Measurements from ENCODE around the gene GHRL.
A peak's percentile ranks its signal among the peaks of the same experiment; 100 is the strongest.

The GHRL gene

DNA sequence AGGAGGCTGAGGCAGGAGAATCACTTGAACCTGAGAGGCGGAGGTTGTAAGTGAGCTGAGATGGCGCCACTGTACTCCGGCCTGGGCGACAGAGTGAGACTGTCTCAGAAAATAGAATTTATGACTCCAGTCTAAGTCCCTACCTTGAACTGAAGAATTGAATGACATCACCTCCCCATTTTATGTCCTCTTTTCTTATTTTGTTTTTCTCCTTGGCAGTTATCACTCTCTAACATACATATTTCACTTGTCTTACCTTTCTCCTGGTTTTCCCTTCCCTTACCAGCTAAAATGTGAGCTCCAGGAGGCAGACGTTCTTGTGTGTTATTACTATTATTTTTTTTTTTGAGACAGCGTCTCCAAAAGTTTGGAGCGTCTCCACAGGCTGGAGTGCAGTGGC, 36.9 kb downstream of the GHRL start:
- DNase-seq (ENCODE audit: extremely low read depth, insufficient read length): no peak
- Histone ChIP-seq H3K36me3 (ENCODE audit: control insufficient read depth, insufficient read depth, low read length) (peaks cover 21% of the 10 kb centered on the region), H3K4me3 (replicated peaks; ENCODE audit: low read depth, low read length) (no peak overlapping the region), H3K27me3 (replicated peaks; ENCODE audit: control insufficient read depth, insufficient read depth, low read length) (no peaks in the 10 kb centered on the region)
- TF ChIP-seq, protein P1, sequence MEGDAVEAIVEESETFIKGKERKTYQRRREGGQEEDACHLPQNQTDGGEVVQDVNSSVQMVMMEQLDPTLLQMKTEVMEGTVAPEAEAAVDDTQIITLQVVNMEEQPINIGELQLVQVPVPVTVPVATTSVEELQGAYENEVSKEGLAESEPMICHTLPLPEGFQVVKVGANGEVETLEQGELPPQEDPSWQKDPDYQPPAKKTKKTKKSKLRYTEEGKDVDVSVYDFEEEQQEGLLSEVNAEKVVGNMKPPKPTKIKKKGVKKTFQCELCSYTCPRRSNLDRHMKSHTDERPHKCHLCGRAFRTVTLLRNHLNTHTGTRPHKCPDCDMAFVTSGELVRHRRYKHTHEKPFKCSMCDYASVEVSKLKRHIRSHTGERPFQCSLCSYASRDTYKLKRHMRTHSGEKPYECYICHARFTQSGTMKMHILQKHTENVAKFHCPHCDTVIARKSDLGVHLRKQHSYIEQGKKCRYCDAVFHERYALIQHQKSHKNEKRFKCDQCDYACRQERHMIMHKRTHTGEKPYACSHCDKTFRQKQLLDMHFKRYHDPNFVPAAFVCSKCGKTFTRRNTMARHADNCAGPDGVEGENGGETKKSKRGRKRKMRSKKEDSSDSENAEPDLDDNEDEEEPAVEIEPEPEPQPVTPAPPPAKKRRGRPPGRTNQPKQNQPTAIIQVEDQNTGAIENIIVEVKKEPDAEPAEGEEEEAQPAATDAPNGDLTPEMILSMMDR (IDR thresholded peaks at IDR 0.05; ENCODE audit: insufficient read depth, low read length, poor library complexity, severe bottlenecking): no peak

DNA sequence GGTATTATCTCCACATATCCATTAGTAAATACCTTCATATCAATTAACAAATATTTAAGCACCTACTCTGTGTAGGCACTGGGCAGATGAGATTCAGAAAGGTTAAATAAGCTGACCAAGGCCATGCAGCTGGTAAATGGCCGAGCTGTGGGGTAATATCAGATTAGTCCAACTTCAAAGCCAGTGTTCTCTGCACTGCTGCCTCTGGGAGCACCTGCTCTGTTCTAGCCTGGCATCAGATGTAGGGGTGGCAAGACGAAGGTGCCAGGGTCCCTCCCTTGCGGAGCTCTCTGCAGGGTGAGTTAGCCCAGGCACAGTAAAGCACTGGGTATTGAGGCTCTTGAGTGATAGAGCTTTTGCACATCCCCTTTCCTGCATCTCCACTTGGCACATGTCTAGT, 39.0 kb downstream of the GHRL start:
- Histone ChIP-seq H3K27me3 (replicated peaks; ENCODE audit: control insufficient read depth, insufficient read depth, low read length) (no peaks in the 10 kb centered on the region), H3K4me3 (replicated peaks; ENCODE audit: low read depth, low read length) (no peak overlapping the region), H3K36me3 (ENCODE audit: control insufficient read depth, insufficient read depth, low read length) (peaks cover 16% of the 10 kb centered on the region)
- DNase-seq (ENCODE audit: extremely low read depth, insufficient read length): no peak
- TF ChIP-seq, protein P1 (IDR thresholded peaks at IDR 0.05; ENCODE audit: insufficient read depth, low read length, poor library complexity, severe bottlenecking): no peak

DNA sequence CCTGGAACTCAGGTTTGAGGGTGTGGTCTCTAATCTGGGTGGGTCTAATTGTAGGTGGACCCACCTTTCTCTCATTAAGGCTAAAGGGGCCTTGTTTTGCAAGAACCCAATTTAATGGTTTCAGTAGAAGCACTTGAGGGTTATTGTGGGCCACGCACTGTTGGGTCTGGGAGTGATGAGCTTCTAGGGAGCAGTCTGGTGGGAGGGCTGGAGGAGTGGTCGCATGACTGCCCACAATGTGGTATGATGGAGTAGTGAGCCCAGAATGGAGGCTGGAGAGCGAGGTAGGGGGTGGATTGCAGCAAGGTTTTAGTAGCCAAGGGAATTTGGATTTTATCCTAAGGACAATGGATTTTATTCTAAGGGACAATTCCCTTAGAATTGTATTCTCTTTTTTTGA, 41.7 kb downstream of the GHRL start:
- no peak for DNase-seq (ENCODE audit: extremely low read depth, insufficient read length)
- Histone ChIP-seq H3K27me3 (replicated peaks; ENCODE audit: control insufficient read depth, insufficient read depth, low read length) (no peaks in the 10 kb centered on the region), H3K4me3 (replicated peaks; ENCODE audit: low read depth, low read length) (peak overlapping the region; percentile 97), H3K36me3 (ENCODE audit: control insufficient read depth, insufficient read depth, low read length) (peaks cover 12% of the 10 kb centered on the region)
- TF ChIP-seq, protein P1 (IDR thresholded peaks at IDR 0.05; ENCODE audit: insufficient read depth, low read length, poor library complexity, severe bottlenecking): no peak

DNA sequence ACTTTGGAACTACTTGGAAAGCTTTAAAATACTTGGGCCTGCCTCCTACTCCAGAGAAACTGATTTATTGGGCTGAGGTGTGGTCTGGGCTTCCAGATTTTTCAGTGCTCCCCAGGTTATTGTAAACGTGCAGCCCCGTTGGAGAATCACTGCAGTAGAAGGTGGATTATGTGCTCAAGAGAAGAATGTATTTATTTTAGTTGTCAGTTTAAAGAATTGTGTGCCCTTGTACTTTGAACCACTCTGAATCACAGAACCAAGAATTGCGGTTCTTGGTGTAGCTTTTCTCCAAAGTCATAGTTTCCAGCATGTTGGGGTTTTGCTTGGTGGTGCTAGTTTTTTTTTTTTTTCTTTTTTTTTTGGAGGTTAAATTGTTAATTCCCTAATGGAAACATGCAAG, 42.9 kb downstream of the GHRL start:
- DNase-seq (ENCODE audit: extremely low read depth, insufficient read length): no peak
- H3K4me3 ChIP-seq (replicated peaks; ENCODE audit: low read depth, low read length): peak overlapping the region; percentile 97
- H3K27me3 ChIP-seq (replicated peaks; ENCODE audit: control insufficient read depth, insufficient read depth, low read length): no peaks in the 10 kb centered on the region
- H3K36me3 ChIP-seq (ENCODE audit: control insufficient read depth, insufficient read depth, low read length): peaks cover 10% of the 10 kb centered on the region
- TF ChIP-seq, protein P1 (IDR thresholded peaks at IDR 0.05; ENCODE audit: insufficient read depth, low read length, poor library complexity, severe bottlenecking): no peak

DNA sequence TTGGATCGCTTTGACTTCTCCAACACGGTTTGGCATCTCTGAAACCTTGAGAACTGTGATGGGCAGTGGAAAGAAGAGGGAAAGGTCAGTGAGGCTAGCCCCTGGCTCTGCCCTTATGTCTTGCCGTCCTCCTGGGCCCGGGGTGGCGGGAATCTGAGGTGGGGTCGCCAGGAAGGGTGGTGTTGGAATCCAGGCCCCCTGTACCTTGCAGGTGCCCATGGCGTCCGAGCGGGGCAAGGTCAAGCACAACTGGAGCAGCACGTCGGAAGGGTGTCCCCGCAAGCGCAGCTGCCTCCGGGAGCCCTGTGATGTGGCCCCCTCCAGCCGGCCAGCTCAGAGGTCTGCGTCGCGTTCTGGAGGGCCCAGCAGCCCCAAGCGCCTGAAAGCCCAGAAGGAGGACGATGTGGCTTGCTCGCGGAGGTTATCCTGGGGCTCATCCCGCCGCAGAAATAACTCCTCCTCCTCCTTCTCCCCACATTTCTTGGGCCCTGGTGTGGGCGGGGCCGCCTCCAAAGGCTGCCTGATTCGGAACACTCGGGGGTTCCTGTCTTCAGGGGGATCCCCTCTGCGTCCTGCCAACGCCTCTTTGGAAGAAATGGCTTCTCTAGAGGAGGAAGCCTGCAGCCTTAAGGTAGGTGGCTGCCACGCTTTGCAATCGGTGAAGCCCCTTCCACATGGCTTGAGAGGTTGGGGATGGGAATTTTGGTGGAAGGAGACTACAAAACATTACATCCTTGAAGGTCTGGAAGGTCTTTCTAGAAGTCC, 43.6 kb downstream of the GHRL start:
- peak; percentile 57 for DNase-seq (ENCODE audit: extremely low read depth, insufficient read length)
- Histone ChIP-seq H3K36me3 (ENCODE audit: control insufficient read depth, insufficient read depth, low read length) (peaks cover 4% of the 10 kb centered on the region), H3K4me3 (replicated peaks; ENCODE audit: low read depth, low read length) (peak overlapping the region; percentile 97), H3K27me3 (replicated peaks; ENCODE audit: control insufficient read depth, insufficient read depth, low read length) (no peaks in the 10 kb centered on the region)
- TF ChIP-seq, protein P1 (IDR thresholded peaks at IDR 0.05; ENCODE audit: insufficient read depth, low read length, poor library complexity, severe bottlenecking): no peak

Data from GM06990 (cell line).